Esophagus squamous epithelium (tissue), 5 donors: ENCODE results near the gene EIF3F. TPM values are rescaled to one million over a fixed set of nuclear protein-coding genes. Genes with fewer than 3 reads are reported as not detected.

Experiments
- DNase-seq: peaks from one replicate; lab custom pipeline; 2025; lab: John Stamatoyannopoulos, UW
- H3K27ac ChIP-seq, 4 donors: fragments of 200-600 bp; sonication (generic); one replicate each; pipeline ENCODE4 v1.5.1; 2016 to 2019; ENCODE audit warnings: mild to moderate bottlenecking in 1 of 4
- H3K27me3 ChIP-seq, 4 donors: fragments of 200-600 bp; sonication (generic); 1 replicate in 3 of 4; 2 replicates in 1 of 4; pipeline versions ENCODE4 v1.5.1 to v1.6.0; 2017 to 2021; ENCODE audit warnings: antibody characterized with exemption in 1 of 4
- H3K36me3 ChIP-seq, 3 donors: fragments of 200-600 bp; sonication (generic); one replicate each; pipeline ENCODE4 v1.5.1; 2016 to 2019
- H3K4me1 ChIP-seq, 3 donors: fragments of 200-600 bp; sonication (generic); one replicate each; pipeline ENCODE4 v1.5.1; 2017 to 2019
- H3K4me3 ChIP-seq, 4 donors: fragments of 200-600 bp; sonication (generic); 1 replicate in 3 of 4; 2 replicates in 1 of 4; pipeline ENCODE4 v1.5.1; 2016 to 2019; ENCODE audit warnings: mild to moderate bottlenecking in 2 of 4, moderate library complexity in 1 of 4
- H3K9me3 ChIP-seq, 3 donors: fragments of 200-600 bp; sonication (generic); one replicate each; pipeline ENCODE4 v1.5.1; 2016 to 2019
- CTCF ChIP-seq, 6 experiments: fragments of 450-650 bp in 4 of 6; fragments of 200-600 bp in 2 of 6; sonication (generic) in 2 of 6; IDR thresholded peaks; one replicate each; pipeline ENCODE4 v1.5.1; 2016 to 2019; ENCODE audit warnings: antibody characterized with exemption in 6 of 6, mild to moderate bottlenecking in 4 of 6, moderate library complexity in 4 of 6
- POLR2A ChIP-seq, 4 donors: fragments of 450-650 bp; IDR thresholded peaks; one replicate each; pipeline ENCODE4 v1.6.1; 2017; ENCODE audit warnings: antibody characterized with exemption in 4 of 4, mild to moderate bottlenecking in 4 of 4, moderate library complexity in 3 of 4
- WGBS, 2 donors: methylation state at CpG; one replicate each; pipeline ENCODE4 v1.1.5; 2018; 5-methylcytosine and 5-hydroxymethylcytosine counted together
- intact Hi-C: fragments of 100-400 bp; cut with DNase I; formaldehyde crosslinking; loops from one replicate; pipeline ENCODE4 v1.15.0; 2022
- total RNA-seq, 4 donors: library from RNA; depleted of rRNA; stranded (reverse); fragments of >200 nt; gene quantifications; one replicate each; pipeline ENCODE4 v1.1.0, GENCODE V29; 2016
- donor health status: DM: yes; HTN: yes; CAD: no.

The EIF3F gene
- total RNA-seq, 4 donors from 2014 or later: 156 to 237 (median 204) TPM

- no peaks in the 10 kb centered on the region for H3K36me3 ChIP-seq
- 18 to 35% methylated on average over 5 to 7 of the region's 11 CpGs for WGBS, 2 donors
- intact Hi-C loops: no loop called here
- DNase-seq: no peak
- TF ChIP-seq POLR2A (IDR thresholded peaks at IDR 0.05) (no peak), CTCF (IDR thresholded peaks at IDR 0.05) (no peak)
- peak overlapping the region in 3 of 4 donors; percentile 38 to 58 (median 50) for H3K27ac ChIP-seq
- H3K27me3 ChIP-seq: peaks cover 0 to 40% (median 0%) of the 10 kb centered on the region in 4 donors
- H3K4me1 ChIP-seq: peaks cover 5 to 38% (median 22%) of the 10 kb centered on the region in 3 donors
- no peaks in the 10 kb centered on the region for H3K9me3 ChIP-seq
- H3K4me3 ChIP-seq: no peak overlapping the region
Measured at GRCh38 chr11:8035200-8035855, 48.2 kb downstream of the EIF3F start.

- no peak overlapping the region for H3K4me3 ChIP-seq
- H3K4me1 ChIP-seq: peaks cover 5 to 38% (median 22%) of the 10 kb centered on the region in 3 donors
- no peaks in the 10 kb centered on the region for H3K36me3 ChIP-seq
- intact Hi-C loops: no loop called here
- DNase-seq: no peak
- H3K27ac ChIP-seq: peak overlapping the region in 2 of 4 donors; percentile 50 to 58
- 75 to 80% methylated on average over 3 to 5 of the region's 5 CpGs for WGBS, 2 donors
- TF ChIP-seq CTCF (IDR thresholded peaks at IDR 0.05): no peak
- no peak for TF ChIP-seq POLR2A (IDR thresholded peaks at IDR 0.05)
- peaks cover 0 to 34% (median 0%) of the 10 kb centered on the region in 4 donors for H3K27me3 ChIP-seq
- no peaks in the 10 kb centered on the region for H3K9me3 ChIP-seq
Measured at GRCh38 chr11:8036002-8036802, 49.1 kb downstream of the EIF3F start.

GRCh38 chr11:8036986-8037385 lies 49.8 kb downstream of the EIF3F start:
- intact Hi-C loops: no loop called here
- no peaks in the 10 kb centered on the region for H3K36me3 ChIP-seq
- no peaks in the 10 kb centered on the region for H3K9me3 ChIP-seq
- 83 to 94% methylated on average over 5 of the region's 5 CpGs for WGBS, 2 donors
- TF ChIP-seq POLR2A (IDR thresholded peaks at IDR 0.05) (no peak), CTCF (IDR thresholded peaks at IDR 0.05) (no peak)
- no peak for DNase-seq
- H3K27ac ChIP-seq: no peak overlapping the region
- peaks cover 5 to 38% (median 22%) of the 10 kb centered on the region in 3 donors for H3K4me1 ChIP-seq
- no peak overlapping the region for H3K4me3 ChIP-seq
- peaks cover 0 to 26% (median 0%) of the 10 kb centered on the region in 4 donors for H3K27me3 ChIP-seq

GRCh38 chr11:8038393-8038792 lies 51.3 kb downstream of the EIF3F start:
- H3K36me3 ChIP-seq: no peaks in the 10 kb centered on the region
- H3K4me3 ChIP-seq: no peak overlapping the region
- intact Hi-C loops: no loop called here
- no peak for TF ChIP-seq CTCF (IDR thresholded peaks at IDR 0.05)
- peaks cover 0 to 12% (median 0%) of the 10 kb centered on the region in 4 donors for H3K27me3 ChIP-seq
- H3K9me3 ChIP-seq: no peaks in the 10 kb centered on the region
- no peak for DNase-seq
- WGBS, 2 donors: 81 to 89% methylated on average over 2 to 6 of the region's 8 CpGs
- H3K4me1 ChIP-seq: peaks cover 5 to 30% (median 15%) of the 10 kb centered on the region in 3 donors
- no peak overlapping the region for H3K27ac ChIP-seq
